Stimulated activated CD4-positive, alpha-beta T cell treated with anti-CD3 and anti-CD28 coated beads, Interleukin-4, amount 100 ng/mL, for 4 hours (primary cell): Measurements from ENCODE around the gene TNF.

ENCODE experiments used
- DNase-seq, 2 experiments: peaks; one replicate each; pipeline ENCODE4 v3.0.0-alpha.2; 2020

Gene TNF

GRCh38 chr6:31575335-31575901 is at the start of gene TNF:
TNF (plus strand) TSS chr6:31575565; CDS start chr6:31575742, 177 bp downstream.
- peak; percentile 77 to 90 for DNase-seq

- no peak for DNase-seq
These were observed 49.3 kb upstream of the TNF start for GRCh38 chr6:31525932-31526591.

- DNase-seq = no peak
These were observed 47.0 kb upstream of the TNF start for GRCh38 chr6:31528307-31528777.

- no peak for DNase-seq
These were observed 46.5 kb upstream of the TNF start, which contains the start of gene MCCD1 for GRCh38 chr6:31528821-31529328. MCCD1 (plus strand) TSS chr6:31528962; CDS start chr6:31529015, 53 bp downstream.

- DNase-seq = no peak
These were observed 45.8 kb upstream of the TNF start for GRCh38 chr6:31529329-31530150.

GRCh38 chr6:31530659-31531058 is 44.7 kb upstream of the TNF start:
- no peak for DNase-seq

- DNase-seq = no peak
These were observed 44.2 kb upstream of the TNF start for GRCh38 chr6:31531162-31531561.

- no peak for DNase-seq
These were observed 43.4 kb upstream of the TNF start for GRCh38 chr6:31531771-31532643.

- DNase-seq = no peak
These were observed 42.5 kb upstream of the TNF start for GRCh38 chr6:31532644-31533454.

- no peak for DNase-seq
These were observed 41.9 kb upstream of the TNF start for GRCh38 chr6:31533455-31533841.

GRCh38 chr6:31534011-31534410 is 41.4 kb upstream of the TNF start:
- no peak for DNase-seq

- DNase-seq = no peak
These were observed 40.8 kb upstream of the TNF start for GRCh38 chr6:31534521-31535040.

GRCh38 chr6:31535538-31536324 is 39.6 kb upstream of the TNF start:
- DNase-seq = no peak

GRCh38 chr6:31538805-31539400 is 36.5 kb upstream of the TNF start:
- DNase-seq = no peak

- DNase-seq = no peak
These were observed 34.7 kb upstream of the TNF start for GRCh38 chr6:31540640-31541039.

- DNase-seq = peak; percentile 44 to 52
These were observed 34.2 kb upstream of the TNF start for GRCh38 chr6:31541059-31541657.

GRCh38 chr6:31541658-31542521 is 33.5 kb upstream of the TNF start, which contains the start of gene DDX39B:
DDX39B (minus strand) TSS chr6:31542003; CDS start chr6:31540532, 1,471 bp downstream.
- peak; percentile 88 to 94 for DNase-seq

- no peak for DNase-seq
These were observed 31.7 kb upstream of the TNF start for GRCh38 chr6:31543639-31544038.
